H1 (cell line): ENCODE measurements around the gene CXCL1. TPM values are rescaled to one million over a fixed set of nuclear protein-coding genes. Genes with fewer than 3 reads are reported as not detected.

Experiments
- BRCA1 ChIP-seq: IDR thresholded peaks from 2 replicates; pipeline ENCODE4 v1.6.1; 2012; ENCODE audit warnings: low read depth, low read length, improper control_type of control experiment
- CBX5 ChIP-seq: fragments of 300-800, 300-1000 bp; sonication (generic); IDR thresholded peaks from 2 replicates; pipeline ENCODE4 v1.7.1; 2016; ENCODE audit warnings: antibody characterized with exemption, low read length, low read depth
- CHD2 ChIP-seq: IDR thresholded peaks from 2 replicates; pipeline ENCODE4 v1.6.1; 2012; ENCODE audit warnings: low read length, improper control_type of control experiment
- CHD7 ChIP-seq: fragments of 300-600 bp; sonication (generic); IDR thresholded peaks from 2 replicates; pipeline ENCODE4 v1.7.1; 2012; ENCODE audit warnings: low read length, moderate library complexity, mild to moderate bottlenecking, inconsistent platforms; ENCODE audit not compliant: insufficient replicate concordance
- CREB1 ChIP-seq: IDR thresholded peaks from 2 replicates; pipeline ENCODE4 v1.6.1; 2012; ENCODE audit warnings: inconsistent platforms
- EGR1 ChIP-seq: IDR thresholded peaks from 2 replicates; pipeline ENCODE4 v1.6.1; 2011; ENCODE audit warnings: low read depth, low read length, borderline replicate concordance
- EP300 ChIP-seq, 2 experiments: IDR thresholded peaks; 1 replicate in 1 of 2; 2 replicates in 1 of 2; pipeline ENCODE4 v1.6.1; 2011 to 2012; ENCODE audit warnings: low read depth in 2 of 2, low read length in 2 of 2, mild to moderate bottlenecking in 2 of 2, borderline replicate concordance in 1 of 2, inconsistent platforms in 1 of 2, moderate library complexity in 1 of 2
- GABPA ChIP-seq: IDR thresholded peaks from 2 replicates; pipeline ENCODE4 v1.6.1; 2011; ENCODE audit warnings: mild to moderate bottlenecking, low read length, moderate library complexity, borderline replicate concordance; ENCODE audit not compliant: insufficient read depth
- HDAC2 ChIP-seq, 2 experiments: fragments of 300-600 bp in 1 of 2; sonication (generic) in 1 of 2; IDR thresholded peaks; 2 replicates each; pipeline ENCODE4 v1.6.1; 2011 to 2012; ENCODE audit warnings: low read depth in 2 of 2, low read length in 2 of 2, mild to moderate bottlenecking in 2 of 2, moderate library complexity in 2 of 2, borderline replicate concordance in 1 of 2, inconsistent platforms in 1 of 2
- SIX5 ChIP-seq: IDR thresholded peaks from 2 replicates; pipeline ENCODE4 v1.6.1; 2011; ENCODE audit warnings: mild to moderate bottlenecking, low read depth, low read length
- TAF7 ChIP-seq: optimal IDR thresholded peaks from 2 replicates; pipeline ENCODE3; 2011; ENCODE audit warnings: low read depth, mild to moderate bottlenecking, inconsistent platforms, low read length, moderate library complexity, borderline replicate concordance
- polyA plus RNA-seq, 7 experiments: library from polyadenylated mRNA; depleted of rRNA in 3 of 7; stranded (reverse) in 5 of 7; unstranded in 2 of 7; fragments of >200 nt in 5 of 7; fragments of 200-250 nt in 2 of 7; gene quantifications; 1 replicate in 5 of 7; 2 replicates in 1 of 7; 4 replicates in 1 of 7; pipeline versions ENCODE4 v1.2.1 to v1.2.3, GENCODE V29; 2011 to 2013; ENCODE audit warnings: missing spikeins in 2 of 7, mixed read lengths in 2 of 7
- total RNA-seq: library from RNA; stranded (reverse); fragmentation: NEBNext Ultra II Directional; extraction: Animal tissue kit (Norgen Biotek cat#: 25700); gene quantifications from 2 replicates; pipeline ENCODE4 v1.2.1, GENCODE V29; 2021

Gene CXCL1
- total and polyA plus RNA-seq, 2 of the 8 experiments (the other 6 are each of a cell fraction or from before 2014, with no cell fraction given): 0.77 to 0.80 TPM

- no peak for TF ChIP-seq CHD7
- TF ChIP-seq EP300 (IDR thresholded peaks at IDR 0.05; ENCODE audit: borderline replicate concordance in 1 of 2, low read depth in 2 of 2, low read length in 2 of 2): no peak
- no peak for TF ChIP-seq CREB1
- no peak for TF ChIP-seq SIX5
- TF ChIP-seq EGR1: no peak
- no peak for TF ChIP-seq CHD2
- no peak for TF ChIP-seq GABPA
- TF ChIP-seq BRCA1: no peak
- TF ChIP-seq CBX5: no peak
- TF ChIP-seq TAF7: no peak
- no peak for TF ChIP-seq HDAC2 (IDR thresholded peaks at IDR 0.05; ENCODE audit: borderline replicate concordance in 1 of 2, low read depth in 2 of 2, low read length in 2 of 2)
These were observed 3.6 kb upstream of the CXCL1 start (continued) for GRCh38 chr4:73865431-73866096.
